ENCODE results near the gene NAALADL1.
A peak's percentile ranks its signal among the peaks of the same experiment; 100 is the strongest.

NAALADL1 gene

DNA sequence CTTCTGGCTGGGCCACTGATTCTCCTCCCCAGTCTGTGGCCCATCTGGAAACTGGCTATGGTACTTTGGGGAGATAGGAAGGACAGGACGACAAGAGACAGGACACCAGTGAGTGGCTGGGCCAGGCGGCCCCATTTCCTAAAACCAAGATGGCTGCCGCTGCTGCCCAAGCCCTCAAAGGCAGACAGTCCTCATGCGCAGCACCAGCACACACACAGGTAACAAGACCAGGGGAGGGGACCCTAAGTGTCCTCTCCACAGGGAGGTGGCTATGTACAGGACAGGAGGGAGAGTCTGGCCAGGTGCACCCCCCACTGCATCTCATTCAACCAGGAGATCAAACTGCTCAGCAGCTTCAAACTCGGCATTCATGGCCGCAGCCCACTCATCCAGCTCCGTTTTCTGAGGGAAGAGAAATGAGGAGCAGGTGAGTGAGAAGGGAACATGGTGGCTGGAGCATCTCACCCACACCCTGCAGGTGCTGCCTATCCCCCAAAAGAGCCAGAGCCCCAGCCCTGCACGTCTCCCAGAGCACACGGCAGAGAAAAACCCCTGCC is 20.5 kb upstream of the NAALADL1 start:
- no peak for DNase-seq

GRCh38 chr11:65078151-65078550 is 19.8 kb upstream of the NAALADL1 start:
- DNase-seq = peak; percentile 63

DNA sequence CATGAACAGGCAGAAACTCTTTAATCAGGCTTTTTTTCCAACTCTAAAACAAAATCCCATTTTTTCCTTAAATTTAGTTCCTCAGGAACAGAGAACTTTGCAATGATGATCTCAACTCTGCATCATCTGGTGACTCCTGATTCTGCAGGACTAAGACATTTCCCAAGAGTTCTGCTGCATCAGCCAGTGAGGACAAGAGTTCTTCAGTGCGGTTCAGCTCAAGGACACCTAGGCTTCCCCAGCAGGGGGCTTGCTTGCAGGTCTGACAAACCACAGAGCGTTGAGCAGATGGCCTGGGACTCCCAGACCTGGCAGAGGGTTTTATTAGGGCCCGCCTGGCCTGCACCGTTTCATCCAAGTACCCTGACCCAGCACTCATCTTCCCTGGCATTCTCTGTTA is 19.1 kb upstream of the NAALADL1 start:
- no peak for DNase-seq

- DNase-seq = no peak
Observed at GRCh38 chr11:65072631-65072966, 14.2 kb upstream of the NAALADL1 start.

DNA sequence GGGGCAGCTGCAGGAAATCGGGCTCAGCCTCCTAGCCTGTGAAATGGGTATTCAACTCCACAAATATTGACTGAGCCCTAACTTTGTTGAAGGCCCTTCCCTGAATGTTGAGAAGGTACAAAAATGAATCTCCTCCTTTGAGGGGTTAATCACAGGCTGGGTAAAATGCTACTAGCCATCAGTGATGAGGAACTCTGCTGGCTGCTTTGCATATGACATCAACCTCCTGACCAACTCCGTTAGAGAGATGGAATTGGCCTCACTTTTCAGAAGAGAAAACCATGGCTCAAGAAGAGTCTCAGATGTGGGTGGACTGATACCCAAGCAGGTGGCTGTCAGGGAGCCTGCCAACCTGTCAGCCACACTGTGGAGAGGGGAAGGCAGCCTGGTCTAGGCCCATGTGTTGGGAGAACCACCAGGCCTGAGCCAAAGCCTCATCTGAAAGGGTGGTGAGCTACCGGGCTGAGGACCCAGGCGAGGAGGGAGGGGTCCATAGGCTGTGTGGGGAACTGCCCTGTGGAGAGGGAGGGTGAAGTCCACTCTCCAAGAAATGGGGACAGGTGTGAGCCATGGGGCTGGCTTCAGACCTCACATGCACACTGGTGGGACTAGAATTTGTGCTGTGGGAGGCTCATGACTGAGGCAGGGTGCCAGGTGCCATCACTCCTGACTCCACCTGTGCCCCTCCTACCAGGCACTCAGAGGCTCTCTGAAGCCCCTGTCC is 13.7 kb upstream of the NAALADL1 start:
- DNase-seq = no peak

DNA sequence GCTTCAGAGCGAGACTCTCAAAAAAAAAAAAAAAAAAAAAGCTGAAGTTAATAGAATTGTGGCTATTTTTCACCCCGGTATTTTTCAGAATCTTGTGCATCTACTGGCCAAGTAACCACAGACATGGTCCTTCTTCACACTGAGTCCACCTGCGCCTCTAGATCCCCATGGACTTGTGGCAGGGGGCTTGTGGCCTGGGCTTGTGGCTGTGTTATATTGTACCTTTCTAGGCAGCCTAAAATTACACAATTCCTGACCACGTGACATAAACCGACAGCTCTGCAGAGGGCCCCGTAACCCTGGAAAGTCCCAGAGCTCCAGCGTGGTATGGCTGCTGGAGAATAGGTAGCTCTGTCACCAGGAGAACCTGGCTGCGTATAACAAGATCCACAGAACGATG is 10.9 kb upstream of the NAALADL1 start:
- DNase-seq = no peak

GRCh38 chr11:65067446-65067845 is 9.1 kb upstream of the NAALADL1 start:
- DNase-seq = no peak

GRCh38 chr11:65066805-65067291 is 8.5 kb upstream of the NAALADL1 start:
- DNase-seq = no peak

DNA sequence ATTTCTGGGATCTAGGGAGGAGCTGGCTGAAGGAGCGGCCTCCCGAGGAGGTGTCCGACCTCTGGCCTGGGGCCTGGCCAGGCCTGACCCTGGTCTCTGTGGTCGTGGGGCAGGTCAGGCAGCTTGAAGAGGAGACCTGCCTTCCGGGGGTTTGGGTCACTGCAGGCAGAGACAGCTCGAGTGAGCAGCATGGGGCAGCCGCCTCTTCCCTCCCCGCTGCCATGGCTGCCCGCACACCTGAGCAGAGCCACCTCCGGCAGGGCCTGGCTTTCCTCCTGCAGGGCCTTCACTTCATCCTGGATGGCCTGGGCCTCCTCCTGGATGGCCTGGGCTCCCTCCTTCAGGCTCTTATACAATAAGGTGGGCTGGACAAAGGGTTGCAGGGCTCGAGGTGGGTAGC is 8.0 kb upstream of the NAALADL1 start:
- no peak for DNase-seq

DNA sequence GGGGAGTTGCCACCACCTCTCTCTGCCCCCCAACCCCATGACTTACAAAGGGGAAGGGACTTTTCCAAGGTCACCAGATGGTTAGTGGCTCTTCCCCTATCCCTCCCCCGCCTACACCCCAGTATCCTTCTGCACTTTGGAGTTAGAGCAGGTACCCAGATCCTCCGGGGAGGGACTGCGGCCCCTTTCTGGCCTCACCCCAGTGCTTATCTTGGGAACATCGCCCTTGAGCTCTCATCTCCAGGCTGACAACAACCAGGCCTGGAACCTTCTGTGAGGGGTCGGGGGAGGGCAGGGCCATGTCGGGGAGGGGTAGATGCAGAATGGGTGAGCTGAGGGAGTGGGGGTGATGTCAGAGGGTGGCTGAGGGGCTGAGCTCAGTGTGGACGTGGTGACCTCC is 7.5 kb upstream of the NAALADL1 start:
- no peak for DNase-seq

GRCh38 chr11:65064847-65065240 is 6.5 kb upstream of the NAALADL1 start:
- no peak for DNase-seq

DNA sequence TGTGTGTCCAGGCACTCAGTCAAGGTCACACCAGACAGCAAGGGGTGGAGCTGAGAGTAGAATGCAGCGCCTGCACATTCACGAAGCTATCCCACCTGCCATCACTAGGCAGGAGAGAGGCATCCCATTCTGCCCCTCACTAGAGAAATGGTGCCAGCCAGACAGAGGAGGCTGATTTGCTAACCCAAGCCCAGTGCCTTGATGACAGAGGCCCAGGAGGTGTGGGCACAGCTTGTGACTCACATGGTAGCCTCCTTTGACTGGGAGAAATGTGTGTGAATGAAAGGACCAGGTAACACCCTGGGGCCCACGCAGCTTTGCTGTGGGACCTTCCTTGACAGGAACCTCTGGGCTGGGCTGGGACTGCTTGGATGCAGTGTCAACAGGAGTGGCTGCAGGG is 5.2 kb upstream of the NAALADL1 start:
- DNase-seq = no peak

GRCh38 chr11:65060913-65061408 is 2.6 kb upstream of the NAALADL1 start:
- no peak for DNase-seq

GRCh38 chr11:65059959-65060824 is 1.8 kb upstream of the NAALADL1 start:
- DNase-seq = no peak

- no peak for DNase-seq
Observed at GRCh38 chr11:65059523-65059922, 1.2 kb upstream of the NAALADL1 start.

- no peak for DNase-seq
Observed at GRCh38 chr11:65058012-65058411, 341 bp downstream of the NAALADL1 start.

DNA sequence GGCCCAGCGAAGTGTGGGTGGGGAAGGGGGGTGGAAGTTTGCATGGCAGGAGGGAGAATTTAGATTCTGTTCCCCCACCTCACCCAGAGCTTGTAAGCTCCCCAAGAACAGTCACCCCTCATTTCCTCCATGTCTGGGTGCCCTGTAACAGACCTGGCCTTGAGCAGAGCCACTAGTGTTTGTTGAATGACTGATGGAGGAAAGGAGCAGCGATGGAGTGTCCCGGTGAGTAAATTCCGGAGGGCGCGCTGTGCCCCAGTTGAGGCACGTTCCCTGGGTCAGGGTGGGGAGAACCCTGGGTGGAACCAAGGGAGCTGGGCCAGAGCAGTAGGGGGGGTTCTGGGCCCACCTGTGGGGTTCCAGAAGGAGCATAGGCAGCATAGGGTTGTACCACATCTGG is 827 bp downstream of the NAALADL1 start:
- no peak for DNase-seq

GRCh38 chr11:65056999-65057398 is 1.4 kb downstream of the NAALADL1 start:
- DNase-seq = no peak

- DNase-seq = no peak
Observed at GRCh38 chr11:65055538-65055937, 2.8 kb downstream of the NAALADL1 start.

- no peak for DNase-seq
Observed at GRCh38 chr11:65053827-65054508, 4.4 kb downstream of the NAALADL1 start.

DNA sequence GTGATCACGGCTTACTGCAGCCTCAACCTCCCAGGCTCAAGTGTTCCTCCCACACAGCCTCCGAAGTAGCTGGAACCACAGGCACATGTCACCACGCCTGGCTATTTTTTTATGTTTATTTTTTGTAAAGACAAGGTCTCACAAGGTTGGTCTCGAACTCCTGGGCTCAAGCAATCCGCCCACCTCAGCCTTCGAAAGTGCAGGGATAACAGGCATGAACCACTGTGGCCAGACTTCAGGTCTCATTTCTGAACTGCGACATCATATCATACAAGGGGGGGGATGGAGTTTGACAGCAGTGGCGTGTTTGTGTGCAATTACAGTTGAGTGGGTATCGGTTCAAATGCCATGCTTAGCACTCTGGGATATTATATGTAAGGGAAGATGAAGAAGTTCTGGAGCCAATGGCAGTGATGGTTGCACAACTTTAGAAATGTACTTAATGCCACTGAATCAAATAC is 6.9 kb downstream of the NAALADL1 start:
- no peak for DNase-seq

DNA sequence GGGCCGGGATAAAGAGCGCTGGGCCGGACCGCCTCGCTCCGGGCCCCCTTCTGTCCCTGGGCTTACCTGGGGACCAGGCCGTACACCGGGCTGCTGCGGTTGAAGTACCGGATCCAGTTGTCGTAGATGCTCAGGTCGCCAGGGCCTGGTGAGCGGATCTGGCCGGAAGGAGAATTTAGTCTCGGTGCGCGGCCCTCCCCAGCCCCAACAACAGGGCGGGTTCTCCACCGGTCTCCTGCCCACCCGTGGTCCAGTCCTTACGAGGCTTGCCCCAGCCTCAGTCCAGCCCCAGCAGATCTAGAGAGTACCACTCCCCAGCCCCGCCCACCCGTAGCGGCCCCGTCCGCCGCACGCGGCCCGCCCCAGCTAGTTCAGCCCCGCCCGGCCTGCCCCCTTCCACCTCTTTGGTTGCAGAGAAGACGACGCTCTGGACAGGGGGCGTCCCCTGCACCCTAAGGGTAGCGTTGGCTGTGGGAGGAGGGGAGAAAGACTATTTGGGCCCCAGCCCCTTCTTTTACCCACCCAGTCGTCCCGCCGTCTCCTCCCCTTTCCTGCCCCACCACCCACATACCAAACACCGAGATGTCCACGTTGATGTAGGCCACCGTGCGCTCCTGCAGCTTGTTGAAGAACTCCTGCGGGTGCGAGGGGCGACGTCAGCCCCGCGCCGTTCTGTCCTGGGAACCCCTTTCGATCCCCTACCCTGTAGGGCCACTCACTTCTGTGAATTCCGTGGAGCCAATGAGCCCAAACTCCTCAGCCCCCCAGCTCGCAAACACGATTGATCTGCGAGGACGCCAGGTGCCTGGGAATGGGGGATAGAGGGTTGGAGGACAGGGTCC is 10.6 kb downstream of the NAALADL1 start:
- DNase-seq = no peak

Measured in T-helper 9 cell (primary cell).